Prostate gland (tissue), 2 donors: ENCODE results near the gene CDK5RAP2. TPM values are rescaled to one million over a fixed set of nuclear protein-coding genes. Genes with fewer than 3 reads are reported as not detected.

Source experiments
- DNase-seq: peaks from one replicate; pipeline ENCODE4 v3.0.0-alpha.2; 2019; ENCODE audit warnings: low spot score
- H3K27ac ChIP-seq, 2 donors: fragments of 200-600 bp; sonication (generic); 2 replicates each; pipeline ENCODE4 v1.5.1; 2017 to 2019
- H3K27me3 ChIP-seq: fragments of 200-600 bp; sonication (generic); replicated peaks from 2 replicates; pipeline ENCODE4 v1.5.1; 2019; ENCODE audit not compliant: insufficient read depth
- H3K36me3 ChIP-seq, 2 donors: fragments of 200-600 bp; sonication (generic); 1 replicate in 1 of 2; 2 replicates in 1 of 2; pipeline versions ENCODE4 v1.5.1 to v1.8.1; 2017 to 2019
- H3K4me1 ChIP-seq: fragments of 200-600 bp; sonication (generic); replicated peaks from 2 replicates; pipeline ENCODE4 v1.5.1; 2019
- H3K4me3 ChIP-seq, 2 donors: fragments of 200-600 bp; sonication (generic); 2 replicates each; pipeline ENCODE4 v1.5.1; 2017 to 2019
- H3K9me3 ChIP-seq: fragments of 200-600 bp; sonication (generic); 2 replicates; pipeline ENCODE4 v1.5.1; 2017
- CTCF ChIP-seq, 4 experiments: fragments of 200-600 bp in 2 of 4; fragments of 450-650 bp in 2 of 4; sonication (generic) in 2 of 4; IDR thresholded peaks; 1 replicate in 3 of 4; 2 replicates in 1 of 4; pipeline ENCODE4 v1.5.1; 2016 to 2019; ENCODE audit warnings: antibody characterized with exemption in 4 of 4, mild to moderate bottlenecking in 2 of 4, moderate library complexity in 2 of 4
- POLR2A ChIP-seq: fragments of 450-650 bp; IDR thresholded peaks from one replicate; pipeline ENCODE4 v1.6.1; 2016; ENCODE audit warnings: antibody characterized with exemption, mild to moderate bottlenecking
- POLR2AphosphoS5 ChIP-seq: sonication (generic); formaldehyde crosslinking; IDR thresholded peaks from one replicate; pipeline ENCODE4 v1.6.1; 2017; ENCODE audit warnings: antibody characterized with exemption
- WGBS: methylation state at CpG from one replicate; pipeline ENCODE4 v1.1.5; 2018; 5-methylcytosine and 5-hydroxymethylcytosine counted together
- intact Hi-C: fragments of 100-400 bp; cut with DNase I; formaldehyde crosslinking; loops from one replicate; pipeline ENCODE4 v1.14.2; 2022
- total RNA-seq, 2 donors: library from RNA; depleted of rRNA; stranded (reverse); fragments of >200 nt; gene quantifications; one replicate each; pipeline ENCODE4 v1.1.0, GENCODE V29; 2016

The CDK5RAP2 gene
- total RNA-seq, 2 donors from 2014 or later: 48.6 to 54.1 TPM

DNA sequence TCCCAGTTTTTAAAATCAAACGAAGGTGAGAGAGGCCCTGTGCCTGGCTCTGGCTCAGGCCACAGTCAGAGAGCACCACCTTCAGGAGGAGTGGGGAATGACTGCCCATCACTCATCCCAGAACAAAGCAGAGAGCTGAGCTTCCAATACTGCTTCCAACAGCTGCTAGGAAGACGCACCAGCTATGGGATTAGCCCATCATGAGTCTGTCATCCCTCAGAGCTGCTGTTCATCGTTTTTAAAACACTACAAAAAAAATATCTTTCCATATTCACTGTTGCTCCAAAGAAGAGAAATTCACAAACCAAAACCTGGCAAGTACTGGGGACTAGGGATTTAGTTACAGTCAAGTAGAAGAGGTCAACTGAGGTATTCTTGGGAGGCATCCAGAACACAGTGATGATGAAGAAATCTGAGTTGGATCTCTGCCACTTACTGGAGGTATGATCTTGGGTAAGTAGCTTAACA lies 102.4 kb downstream of the CDK5RAP2 start:
- TF ChIP-seq POLR2AphosphoS5 (peak; percentile 29), POLR2A (no peak), CTCF (IDR thresholded peaks at IDR 0.05) (peak; percentile 59 to 87 (median 76))
- WGBS: 11% methylated on average over 3 of the region's 3 CpGs
- no peak overlapping the region for H3K27ac ChIP-seq

GRCh38 chr9:120475341-120475740 lies 104.6 kb downstream of the CDK5RAP2 start:
- H3K27ac ChIP-seq: no peak overlapping the region
- no peaks in the 10 kb centered on the region for H3K4me1 ChIP-seq
- H3K4me3 ChIP-seq: no peak overlapping the region
- TF ChIP-seq POLR2AphosphoS5: no peak
- TF ChIP-seq POLR2A: no peak
- TF ChIP-seq CTCF (IDR thresholded peaks at IDR 0.05): no peak
- intact Hi-C loops: loop anchor here (5.0 to 10.0 kb wide), 2 partner anchors 511 to 918 kb away; no protein-coding TSS in a partner anchor
- 92% methylated on average over 7 of the region's 7 CpGs for WGBS
- no peaks in the 10 kb centered on the region for H3K36me3 ChIP-seq
- H3K9me3 ChIP-seq: no peaks in the 10 kb centered on the region
- no peak for DNase-seq
- no peaks in the 10 kb centered on the region for H3K27me3 ChIP-seq

More for the DNA sequence above, 102.4 kb downstream of the CDK5RAP2 start:
- Histone ChIP-seq H3K4me3 (no peak overlapping the region), H3K9me3 (no peaks in the 10 kb centered on the region), H3K4me1 (no peaks in the 10 kb centered on the region), H3K27me3 (no peaks in the 10 kb centered on the region), H3K36me3 (no peaks in the 10 kb centered on the region)
- intact Hi-C loops: loop anchor here (5.0 to 10.0 kb wide), 2 partner anchors 513 to 920 kb away; no protein-coding TSS in a partner anchor
- peak; percentile 35 for DNase-seq

GRCh38 chr9:120474591-120475243 lies 105.2 kb downstream of the CDK5RAP2 start:
- no peak overlapping the region for H3K27ac ChIP-seq
- intact Hi-C loops: loop anchor here (5.0 to 10.0 kb wide), 2 partner anchors 510 to 917 kb away; no protein-coding TSS in a partner anchor
- no peaks in the 10 kb centered on the region for H3K36me3 ChIP-seq
- WGBS: 58% methylated on average over 3 of the region's 3 CpGs
- no peaks in the 10 kb centered on the region for H3K9me3 ChIP-seq
- H3K4me1 ChIP-seq: no peaks in the 10 kb centered on the region
- H3K4me3 ChIP-seq: no peak overlapping the region
- no peak for TF ChIP-seq POLR2A
- no peak for TF ChIP-seq CTCF (IDR thresholded peaks at IDR 0.05)
- TF ChIP-seq POLR2AphosphoS5: no peak
- DNase-seq: no peak
- H3K27me3 ChIP-seq: no peaks in the 10 kb centered on the region

GRCh38 chr9:120473608-120474007 lies 106.4 kb downstream of the CDK5RAP2 start:
- Histone ChIP-seq H3K27me3 (no peaks in the 10 kb centered on the region), H3K36me3 (no peaks in the 10 kb centered on the region), H3K27ac (no peak overlapping the region), H3K4me1 (no peaks in the 10 kb centered on the region), H3K9me3 (no peaks in the 10 kb centered on the region), H3K4me3 (no peak overlapping the region)
- 92% methylated on average over 3 of the region's 3 CpGs for WGBS
- intact Hi-C loops: loop anchor here (10.0 kb wide), 1 partner anchor 509 kb away; no protein-coding TSS in a partner anchor
- no peak for TF ChIP-seq POLR2A
- no peak for TF ChIP-seq POLR2AphosphoS5
- no peak for TF ChIP-seq CTCF (IDR thresholded peaks at IDR 0.05)
- DNase-seq: no peak
